Measurements from ENCODE around the gene TTR.

TTR gene

GRCh38 chr18:31591628-31592027 is at the start of gene TTR:
TSS of gene TTR (plus strand) at chr18:31591877. CDS start at chr18:31591903, 26 bp downstream.
- no peak for DNase-seq (ENCODE audit: low spot score)

DNA sequence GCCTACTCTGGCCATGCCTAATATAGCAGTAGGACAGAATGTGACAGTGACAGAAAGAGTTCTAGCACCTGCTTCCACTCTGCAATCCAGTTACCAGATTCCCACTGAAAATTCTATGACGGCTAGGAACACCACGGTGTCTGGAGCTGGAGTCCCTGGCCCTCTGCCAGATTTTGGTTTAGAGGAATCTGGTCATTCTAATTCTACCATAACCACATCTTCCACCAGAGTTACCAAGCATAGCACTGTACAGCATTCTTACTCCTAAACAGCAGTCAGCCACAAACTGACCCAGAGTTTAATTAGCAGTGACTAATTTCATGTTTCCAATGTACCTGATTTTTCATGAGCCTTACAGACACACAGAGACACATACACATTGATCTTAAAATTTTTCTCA is 45.2 kb upstream of the TTR start:
- no peak for DNase-seq (ENCODE audit: low spot score)

- no peak for DNase-seq (ENCODE audit: low spot score)
Measured at GRCh38 chr18:31548853-31549252, 42.8 kb upstream of the TTR start.

DNA sequence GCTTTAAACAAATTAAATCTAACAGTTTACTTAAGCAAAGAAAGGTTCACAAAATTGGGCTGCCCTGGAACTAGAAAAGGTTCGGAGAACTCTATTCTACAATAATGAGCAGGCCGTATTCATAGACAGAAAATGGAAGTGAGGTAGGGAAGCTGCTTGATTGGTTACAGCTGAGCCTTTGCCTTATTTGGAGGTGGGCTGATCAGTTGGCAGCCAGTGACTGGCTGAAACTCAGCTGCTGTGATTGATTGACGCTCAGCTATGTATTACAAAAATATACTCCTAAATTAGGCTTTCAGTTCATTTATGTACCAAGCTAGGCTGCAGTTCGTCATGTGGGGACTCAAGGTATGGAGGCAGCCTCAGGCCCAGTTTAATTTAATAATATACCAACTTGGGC is 42.3 kb upstream of the TTR start:
- no peak for DNase-seq (ENCODE audit: low spot score)

- no peak for DNase-seq (ENCODE audit: low spot score)
Measured at GRCh38 chr18:31551883-31552282, 39.8 kb upstream of the TTR start.

- no peak for DNase-seq (ENCODE audit: low spot score)
Measured at GRCh38 chr18:31553800-31554199, 37.9 kb upstream of the TTR start.

GRCh38 chr18:31554776-31555175 is 36.9 kb upstream of the TTR start:
- DNase-seq (ENCODE audit: low spot score), result no peak

GRCh38 chr18:31555971-31556747 is 35.5 kb upstream of the TTR start:
- peak; percentile 51 for DNase-seq (ENCODE audit: low spot score)

DNA sequence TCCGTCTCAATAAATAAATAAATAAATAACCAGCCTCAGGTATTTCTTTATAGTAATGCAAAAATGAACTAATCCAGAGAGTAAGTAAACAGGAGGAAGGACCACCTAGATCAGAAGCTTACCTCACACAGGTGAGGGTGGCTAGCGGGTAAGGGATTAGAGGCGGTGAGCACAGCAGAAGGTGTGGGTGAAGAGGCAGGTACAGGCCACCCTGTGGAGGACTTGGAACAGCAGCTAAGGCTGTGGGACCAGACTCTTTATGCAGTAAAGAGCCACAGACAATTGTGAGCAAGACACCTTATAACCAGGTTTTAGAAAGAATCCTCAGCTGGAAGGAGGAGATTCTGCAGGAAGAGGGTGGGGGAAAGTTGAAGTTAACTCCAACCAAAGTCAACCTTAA is 34.2 kb upstream of the TTR start:
- DNase-seq (ENCODE audit: low spot score), result no peak

DNA sequence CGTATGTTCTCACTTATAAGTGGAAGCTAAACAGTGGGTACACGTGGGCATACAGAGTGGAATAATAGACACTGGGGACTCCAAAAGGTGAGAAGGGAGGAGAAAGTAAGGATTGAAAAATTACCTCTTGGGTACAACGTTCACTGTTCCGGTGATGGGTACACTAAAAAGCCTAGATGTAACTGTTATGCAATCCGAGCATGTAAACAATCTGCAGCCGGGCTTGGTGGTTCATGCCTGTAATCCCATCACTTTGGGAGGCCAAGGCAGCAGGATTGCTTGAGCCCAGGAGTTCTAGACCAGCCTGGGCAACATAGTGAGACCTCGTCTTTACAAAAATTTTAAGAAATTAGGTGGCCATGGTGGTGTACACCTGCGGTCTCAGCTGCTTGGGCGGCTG is 33.1 kb upstream of the TTR start:
- no peak for DNase-seq (ENCODE audit: low spot score)

- no peak for DNase-seq (ENCODE audit: low spot score)
Measured at GRCh38 chr18:31562726-31563125, 29.0 kb upstream of the TTR start.

- peak; percentile 1 for DNase-seq (ENCODE audit: low spot score)
Measured at GRCh38 chr18:31563778-31564177, 27.9 kb upstream of the TTR start.

DNA sequence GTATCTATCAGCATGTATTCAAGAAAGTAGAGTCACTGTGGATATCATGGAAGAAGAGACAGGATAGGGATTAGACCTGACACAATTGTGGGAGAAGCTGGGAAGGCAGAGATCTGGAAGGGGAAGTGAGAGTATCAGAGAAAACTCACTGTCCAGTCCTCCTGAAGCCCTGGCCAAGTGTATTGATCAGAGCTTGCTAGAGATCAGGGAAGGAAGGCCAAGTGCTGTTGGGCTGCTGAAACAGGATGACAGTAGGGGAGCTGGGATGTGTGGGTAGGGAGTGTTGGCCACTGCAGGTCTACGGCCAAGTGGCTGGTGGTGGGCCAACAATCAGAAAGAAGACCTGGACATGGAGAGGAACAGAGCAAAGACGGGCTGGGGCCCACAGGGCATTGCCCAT is 26.3 kb upstream of the TTR start:
- no peak for DNase-seq (ENCODE audit: low spot score)

GRCh38 chr18:31565782-31566512 is 25.7 kb upstream of the TTR start:
- DNase-seq (ENCODE audit: low spot score), result no peak

DNA sequence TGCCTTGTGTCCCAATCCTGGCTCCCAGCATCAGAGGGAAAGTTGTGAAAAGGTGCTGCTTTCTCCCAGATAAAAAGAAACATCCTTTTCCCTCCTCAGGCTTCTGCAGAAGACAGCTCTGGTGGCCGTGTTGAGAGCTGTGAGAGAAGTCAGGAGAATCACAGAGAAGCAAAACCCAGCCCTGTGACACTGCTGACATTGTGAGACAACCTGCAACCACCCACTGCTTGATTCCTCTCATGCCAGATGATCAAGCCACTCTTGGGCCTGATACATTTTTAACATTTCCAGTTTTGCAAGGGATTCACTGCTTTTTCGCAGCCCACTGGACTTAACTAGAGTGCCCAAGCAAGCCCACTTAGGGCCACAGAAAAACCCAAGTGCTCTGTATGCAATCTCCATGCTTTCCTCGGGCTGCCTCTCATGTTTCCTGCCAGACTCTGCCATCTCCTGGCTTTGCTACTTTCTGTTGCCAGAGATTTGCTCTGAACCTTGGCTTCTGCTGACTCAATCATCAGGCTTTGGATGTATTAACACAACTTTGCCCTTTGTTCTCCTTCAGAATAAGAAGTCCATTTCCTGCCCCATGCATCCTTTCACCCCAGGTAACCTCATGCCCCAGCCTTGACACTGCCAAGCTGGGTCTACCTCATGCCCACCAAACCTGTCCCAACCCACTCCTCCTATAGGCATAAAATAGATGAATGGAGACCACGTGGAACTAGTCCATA is 24.9 kb upstream of the TTR start:
- DNase-seq (ENCODE audit: low spot score), result no peak

DNA sequence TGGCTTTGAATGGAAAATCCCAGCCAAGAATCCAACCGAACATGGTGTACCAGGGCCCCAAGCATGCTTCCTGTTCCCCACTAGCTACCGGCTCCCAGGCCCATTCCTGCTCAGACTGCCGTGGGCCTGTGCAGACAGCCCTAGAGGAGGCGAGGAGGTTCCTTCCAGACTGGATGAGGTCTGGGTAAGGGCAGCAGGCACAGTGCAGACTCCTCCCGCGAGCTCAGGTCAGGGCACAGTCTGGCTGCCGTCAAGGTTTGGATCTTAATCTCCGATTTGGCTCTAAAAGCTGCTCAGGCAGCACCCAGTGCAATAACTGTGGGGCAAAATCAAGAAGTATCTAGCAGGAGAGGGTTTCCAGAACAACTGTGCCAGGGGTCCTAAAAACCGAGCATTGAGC is 19.3 kb upstream of the TTR start:
- no peak for DNase-seq (ENCODE audit: low spot score)

- DNase-seq (ENCODE audit: low spot score), result no peak
Measured at GRCh38 chr18:31573051-31573450, 18.6 kb upstream of the TTR start.

- DNase-seq (ENCODE audit: low spot score), result no peak
Measured at GRCh38 chr18:31574359-31574758, 17.3 kb upstream of the TTR start.

GRCh38 chr18:31575515-31576257 is 16.0 kb upstream of the TTR start:
- no peak for DNase-seq (ENCODE audit: low spot score)

DNA sequence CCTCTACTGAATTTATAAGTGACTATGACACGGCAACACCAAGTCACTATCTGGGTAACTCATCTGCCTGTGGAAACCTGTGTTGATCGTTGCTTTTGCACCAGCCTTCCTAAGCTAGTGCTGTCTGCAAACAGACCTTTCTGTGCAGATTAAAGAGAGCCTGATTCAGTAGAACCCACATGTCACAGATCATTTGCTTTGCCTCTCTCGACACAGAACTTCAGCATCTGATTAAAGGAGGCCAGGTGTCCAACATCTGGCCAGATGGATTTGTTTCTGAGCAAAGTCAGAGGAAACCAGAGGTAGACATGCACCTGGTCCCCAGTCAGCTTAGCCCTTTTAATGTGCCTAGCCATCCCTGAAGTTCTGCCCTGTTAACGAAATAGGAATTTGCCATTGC is 15.0 kb upstream of the TTR start:
- no peak for DNase-seq (ENCODE audit: low spot score)

GRCh38 chr18:31577195-31577594 is 14.5 kb upstream of the TTR start:
- DNase-seq (ENCODE audit: low spot score), result no peak

GRCh38 chr18:31578126-31578525 is 13.6 kb upstream of the TTR start:
- DNase-seq (ENCODE audit: low spot score), result no peak

Data from SW480 (cell line).